NCI-H526 (cell line): ENCODE data around the gene SRRM5.
"Not testable (repeated sequence)": the region's sequence is repeated elsewhere in the genome, so short reads cannot be mapped to it uniquely, and the experiment has no call there.

Experiments
- DNase-seq, 2 experiments: peaks; one replicate each; lab custom pipeline; 2025; lab: John Stamatoyannopoulos, UW

SRRM5 gene

DNA sequence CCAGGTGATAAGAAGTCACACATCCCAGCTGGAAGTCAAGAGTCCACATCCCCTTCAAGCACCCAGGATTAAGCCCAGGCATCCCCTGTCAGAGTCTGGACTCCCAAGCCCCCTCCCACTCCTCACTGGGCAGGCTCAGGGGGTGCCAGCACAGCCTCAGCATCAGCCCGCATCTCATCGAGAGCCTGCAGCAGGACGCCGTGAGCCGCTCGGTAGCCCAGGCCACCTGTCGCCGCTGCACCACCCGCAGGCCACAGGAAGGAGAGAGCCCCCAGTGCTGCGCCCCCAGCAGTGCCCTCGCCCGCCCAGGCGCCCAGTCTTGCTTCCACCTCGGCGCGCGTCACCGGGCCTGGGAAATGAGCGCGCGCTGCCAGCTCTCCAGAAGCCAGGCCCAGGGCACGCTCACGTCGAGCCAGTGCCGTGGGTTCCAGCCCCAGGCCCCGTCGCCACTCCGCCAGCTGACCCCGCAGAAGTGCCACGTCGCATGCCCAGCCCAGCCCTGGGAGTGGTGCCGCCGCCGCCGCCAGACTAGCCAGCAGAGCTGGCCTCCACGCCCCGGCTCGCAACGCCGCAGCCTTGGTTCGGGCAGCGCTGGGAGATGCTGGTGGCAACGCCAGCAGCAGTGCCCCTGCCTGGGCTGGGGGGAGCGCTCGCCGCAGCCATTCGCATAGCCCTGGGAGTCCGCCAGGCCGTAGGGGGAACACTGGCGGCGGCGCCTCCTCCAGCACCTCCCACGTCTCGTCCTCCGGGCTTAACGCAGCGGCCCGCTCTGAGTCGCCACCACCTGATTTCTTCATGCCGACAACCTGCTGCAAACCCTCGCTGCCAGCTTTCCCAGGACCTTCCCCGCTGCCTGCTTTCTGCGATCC is 19.8 kb upstream of the SRRM5 start:
- no peak for DNase-seq

DNA sequence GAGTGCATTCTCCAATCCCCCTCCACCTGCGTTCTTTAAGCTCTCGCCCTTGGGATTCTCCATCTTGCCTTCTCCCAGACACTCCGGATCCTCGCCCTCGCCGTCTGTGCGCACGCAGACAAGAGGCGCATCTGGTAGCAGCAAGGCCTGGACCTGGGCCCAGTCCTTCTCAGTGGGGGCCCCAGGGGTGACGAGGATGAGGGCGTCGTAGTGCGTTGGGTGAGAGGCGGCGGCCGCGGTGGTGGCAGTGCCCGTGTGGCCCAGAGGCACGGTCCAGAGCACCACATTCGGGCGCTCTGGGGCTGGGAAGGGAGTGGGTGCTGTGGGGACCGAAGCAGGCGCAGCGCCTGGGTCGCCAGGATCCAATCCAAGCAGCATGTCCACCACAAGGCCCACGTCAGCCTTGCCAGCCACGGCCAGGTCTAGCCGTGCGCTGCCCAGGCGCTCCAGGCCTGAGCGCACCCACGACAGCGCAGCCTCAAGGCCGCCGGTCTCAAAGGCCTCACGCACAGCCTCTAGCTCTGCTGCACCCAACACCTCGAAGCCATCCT is 19.0 kb upstream of the SRRM5 start:
- no peak for DNase-seq

DNA sequence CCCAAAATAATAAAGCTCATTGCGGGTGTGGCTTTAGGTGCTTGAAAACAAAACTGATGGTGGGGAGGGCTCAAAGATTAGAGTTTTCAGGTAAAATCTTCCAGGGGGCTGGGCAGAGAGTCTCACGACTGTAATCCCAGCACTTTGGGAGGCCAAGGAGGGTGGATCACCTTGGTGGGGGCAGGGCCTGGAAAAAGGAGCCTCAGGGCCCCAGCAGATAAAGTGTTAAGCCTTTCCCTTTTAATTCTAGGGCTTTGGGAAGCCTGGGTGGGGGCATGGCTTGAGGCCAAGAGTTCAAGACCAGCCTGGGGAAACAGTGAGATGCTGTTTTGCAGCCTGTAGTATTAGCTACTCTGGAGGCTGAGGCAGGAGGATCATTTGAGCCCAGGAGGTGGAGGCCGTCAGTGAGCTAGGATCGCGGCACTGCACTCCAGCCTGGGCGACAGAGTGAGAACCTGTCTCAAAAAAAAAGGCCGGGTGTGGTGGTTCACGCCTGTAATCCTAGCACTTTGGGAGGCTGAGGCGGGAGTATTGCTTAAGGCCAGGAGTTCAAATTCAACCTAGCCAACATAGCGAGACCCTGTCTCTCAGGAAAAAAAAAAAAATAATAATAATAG is 17.7 kb upstream of the SRRM5 start:
- DNase-seq = no peak

DNA sequence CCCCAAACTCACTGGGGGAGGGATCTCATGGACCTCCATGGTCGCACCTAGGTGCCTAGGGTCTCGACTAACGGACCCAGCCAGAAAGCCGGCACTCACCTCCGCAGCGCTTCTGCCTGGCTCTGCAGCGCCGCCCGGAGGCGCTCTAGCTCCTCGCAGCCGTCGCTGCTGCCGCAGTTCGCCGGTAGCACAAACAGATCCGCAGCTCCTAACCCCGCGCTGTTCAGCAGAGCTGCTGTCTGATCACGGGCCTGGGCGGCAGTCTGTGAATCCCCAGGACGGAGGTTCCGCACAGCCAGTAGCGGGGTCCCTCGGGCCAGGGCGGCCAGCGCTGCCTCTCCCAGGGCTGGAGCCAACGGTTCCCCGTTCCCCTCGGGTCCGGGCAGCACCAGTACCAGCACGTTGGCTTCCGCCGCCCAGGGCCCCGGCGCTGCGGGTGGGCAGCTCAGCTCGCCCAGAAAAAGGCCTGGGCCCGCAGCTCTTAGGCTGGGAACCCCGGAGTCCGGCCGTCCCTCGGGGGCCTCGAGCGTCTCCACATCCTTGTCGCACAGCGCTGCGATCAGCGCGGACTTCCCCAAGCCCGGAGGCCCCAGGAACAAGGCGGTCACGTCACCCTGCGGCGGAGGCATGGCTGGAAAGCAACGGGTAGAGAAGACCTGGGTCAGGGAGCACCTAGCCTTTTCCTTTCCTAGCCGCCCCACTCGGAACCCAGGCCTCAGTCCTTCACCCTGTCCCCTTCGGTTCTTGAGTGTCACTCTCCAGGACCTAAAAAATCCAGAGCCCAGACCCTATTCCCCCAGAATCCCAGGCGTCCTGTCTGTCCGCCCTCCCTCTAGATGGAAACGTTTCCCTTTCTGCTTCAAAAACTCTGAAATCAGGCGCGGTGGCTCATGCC is 16.9 kb upstream of the SRRM5 start:
- DNase-seq = peak; percentile 47 to 86

DNA sequence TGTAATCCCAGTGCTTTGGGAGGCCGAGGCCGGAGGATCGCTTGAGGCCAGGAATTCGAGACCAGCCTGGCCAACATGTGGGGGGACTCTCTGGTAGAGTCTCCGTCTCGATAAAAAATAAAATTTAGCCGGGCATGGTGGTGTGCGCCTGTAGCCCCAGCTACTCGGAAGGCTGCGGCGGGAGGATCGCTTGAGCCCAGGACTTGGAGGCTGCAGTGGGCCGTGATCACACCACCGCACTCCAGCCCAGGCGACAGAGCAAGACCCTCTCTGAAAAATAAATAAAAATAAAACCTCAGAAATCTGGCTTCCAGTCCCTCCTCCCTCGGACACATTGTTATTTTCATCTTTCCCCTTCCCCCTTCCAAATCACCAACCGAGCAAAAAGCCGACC is 16.3 kb upstream of the SRRM5 start:
- peak in 1 of 2 experiments; percentile 61 for DNase-seq

DNA sequence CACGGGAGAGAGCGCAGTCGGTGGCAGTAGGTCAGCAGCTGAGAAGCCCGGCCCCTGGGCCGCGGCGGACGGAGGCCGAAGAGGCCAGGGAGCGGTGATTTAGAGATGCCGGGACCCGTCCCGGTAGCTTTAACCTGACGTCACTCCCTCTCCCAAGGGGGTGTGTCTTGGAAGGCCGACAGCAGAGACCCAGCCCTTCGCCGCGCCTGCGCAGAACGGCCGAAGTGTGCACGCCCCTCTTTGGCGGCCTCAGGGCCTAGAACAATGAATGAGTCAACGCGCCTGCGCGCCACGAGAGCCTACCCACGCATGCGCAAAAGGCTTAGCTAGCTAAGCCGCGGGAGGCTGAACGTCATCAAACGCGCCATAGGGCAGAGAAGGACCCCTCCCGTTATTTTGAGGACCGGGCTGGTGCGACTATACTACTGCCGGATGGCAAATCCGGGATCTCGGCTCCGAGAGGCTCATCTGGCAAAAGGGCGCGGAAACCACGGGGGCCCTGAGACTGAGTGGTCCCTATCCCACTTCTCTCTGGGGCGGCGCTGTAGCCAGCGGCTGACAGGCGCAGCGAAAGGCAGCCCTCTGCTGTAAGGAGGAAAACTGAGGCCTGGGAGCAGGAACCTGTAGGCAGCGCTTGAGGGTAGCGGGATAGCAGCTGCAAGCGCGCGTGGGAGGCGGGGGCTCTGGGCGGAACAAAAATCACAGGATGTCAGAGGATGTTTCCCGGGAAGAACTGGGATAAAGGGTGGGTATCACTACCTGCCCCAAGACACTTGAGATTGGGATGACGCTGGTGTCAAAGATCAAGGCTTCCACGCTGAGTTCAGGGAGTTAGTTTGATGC is 15.7 kb upstream of the SRRM5 start, which contains the start of the genes IRGQ and ZNF576:
Gene IRGQ (minus strand): TSS at position 136 of the 843 bp plus-strand sequence. CDS start 796 bp downstream, outside the sequence.
Gene ZNF576 (plus strand): TSS at position 597 of the 843 bp plus-strand sequence. CDS start 514 bp downstream, outside the sequence.
- peak; percentile 99 to 100 for DNase-seq

DNA sequence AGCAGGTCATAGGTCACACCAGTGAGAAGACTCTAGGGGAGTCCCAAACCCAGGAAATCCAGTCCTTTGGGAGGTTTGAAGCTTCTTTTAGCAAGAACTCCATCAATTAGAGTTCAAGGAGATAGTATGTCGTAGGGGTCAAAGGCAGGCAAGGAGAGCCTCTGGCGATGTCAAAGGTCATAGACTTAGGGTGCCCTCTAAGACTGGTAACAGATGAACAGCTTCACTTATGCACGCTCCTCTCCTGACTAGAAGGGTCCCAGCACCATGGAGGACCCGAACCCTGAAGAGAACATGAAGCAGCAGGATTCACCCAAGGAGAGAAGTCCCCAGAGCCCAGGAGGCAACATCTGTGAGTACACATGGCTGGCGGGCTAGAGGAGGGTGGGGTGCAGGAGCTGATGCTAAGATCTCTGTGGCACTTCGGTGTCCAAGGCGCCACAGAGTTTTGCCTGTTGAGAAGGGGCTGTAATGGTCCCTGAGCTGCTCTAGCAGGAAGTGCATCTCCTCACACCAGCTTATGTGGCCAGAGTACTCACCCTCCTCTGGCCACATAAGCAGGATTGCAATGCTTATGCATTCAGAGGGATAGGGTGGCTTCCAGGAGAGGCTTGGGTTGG is 14.9 kb upstream of the SRRM5 start:
- no peak for DNase-seq

DNA sequence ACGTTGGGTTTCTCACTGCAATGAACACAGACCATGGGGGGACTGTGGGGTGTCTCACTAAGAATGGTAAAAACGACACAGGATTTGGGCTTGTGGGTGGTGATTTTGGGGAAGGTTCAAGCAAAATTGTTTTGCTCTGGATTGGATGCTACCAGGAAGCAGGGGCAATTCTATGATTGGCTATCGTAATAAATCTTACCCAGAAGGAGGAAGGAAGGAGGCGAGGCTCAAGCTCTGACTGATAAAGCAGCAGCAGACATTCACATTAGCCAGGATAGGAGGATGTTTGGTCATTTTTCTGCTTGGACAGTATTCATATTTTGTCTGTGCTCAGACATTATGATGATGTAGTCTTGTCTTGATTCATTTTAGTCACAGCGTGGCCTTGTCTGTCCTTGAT is 14.0 kb upstream of the SRRM5 start:
- no peak for DNase-seq

DNA sequence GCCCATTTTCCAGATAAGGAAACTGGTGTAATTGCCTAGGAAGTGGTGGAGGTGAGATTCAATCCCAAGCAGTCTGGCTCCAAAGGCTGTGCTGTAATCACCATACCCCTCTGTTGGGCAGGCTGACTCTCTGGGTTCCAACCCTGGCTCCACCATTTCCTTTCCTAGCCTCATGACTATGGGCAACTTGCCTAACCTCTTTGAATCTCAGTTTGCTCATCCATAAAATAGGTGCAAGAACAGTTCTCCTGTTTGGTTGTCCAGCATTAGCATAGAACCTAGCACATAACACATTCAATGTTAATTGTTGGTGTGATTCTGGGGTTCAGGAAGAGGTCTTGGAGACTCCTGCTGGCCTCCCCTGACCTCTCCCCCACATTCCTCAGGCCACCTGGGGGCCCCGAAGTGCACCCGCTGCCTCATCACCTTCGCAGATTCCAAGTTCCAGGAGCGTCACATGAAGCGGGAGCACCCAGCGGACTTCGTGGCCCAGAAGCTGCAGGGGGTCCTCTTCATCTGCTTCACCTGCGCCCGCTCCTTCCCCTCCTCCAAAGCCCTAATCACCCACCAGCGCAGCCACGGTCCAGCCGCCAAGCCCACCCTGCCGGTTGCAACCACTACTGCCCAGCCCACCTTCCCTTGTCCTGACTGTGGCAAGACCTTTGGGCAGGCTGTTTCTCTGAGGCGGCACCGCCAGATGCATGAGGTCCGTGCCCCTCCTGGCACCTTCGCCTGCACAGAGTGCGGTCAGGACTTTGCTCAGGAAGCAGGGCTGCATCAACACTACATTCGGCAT is 13.2 kb upstream of the SRRM5 start:
- DNase-seq = no peak

DNA sequence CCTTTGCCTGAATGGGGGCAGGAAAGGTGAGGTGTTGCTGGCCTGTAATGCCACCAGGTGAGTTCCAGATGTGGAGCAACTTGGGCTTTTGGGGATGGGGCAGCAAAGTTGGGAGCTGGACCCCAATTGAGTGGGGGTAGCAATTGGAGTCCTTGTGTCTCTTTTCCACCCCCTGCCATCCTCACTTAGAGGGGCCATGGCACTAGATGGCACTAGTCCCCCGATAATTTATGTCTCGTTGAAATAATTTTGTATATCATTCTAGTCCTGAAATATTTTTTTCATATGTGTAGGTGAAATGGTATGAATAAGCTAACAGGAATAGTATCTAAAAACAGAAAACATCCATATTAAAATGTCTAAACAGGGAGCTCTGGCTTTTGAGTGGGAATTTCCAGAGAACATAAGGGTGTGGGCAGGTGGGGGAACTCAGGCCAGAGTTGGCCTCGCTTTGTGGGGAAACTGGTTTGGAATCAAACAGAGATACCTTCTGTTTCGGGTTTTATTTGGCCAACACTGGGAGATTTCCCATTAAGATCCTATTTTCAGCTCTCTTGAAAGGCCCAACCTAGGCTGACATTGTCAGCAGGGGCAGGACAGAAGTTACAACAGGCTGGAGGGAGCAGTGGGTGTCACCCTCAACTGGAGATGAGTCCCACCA is 12.1 kb upstream of the SRRM5 start:
- DNase-seq = no peak

DNA sequence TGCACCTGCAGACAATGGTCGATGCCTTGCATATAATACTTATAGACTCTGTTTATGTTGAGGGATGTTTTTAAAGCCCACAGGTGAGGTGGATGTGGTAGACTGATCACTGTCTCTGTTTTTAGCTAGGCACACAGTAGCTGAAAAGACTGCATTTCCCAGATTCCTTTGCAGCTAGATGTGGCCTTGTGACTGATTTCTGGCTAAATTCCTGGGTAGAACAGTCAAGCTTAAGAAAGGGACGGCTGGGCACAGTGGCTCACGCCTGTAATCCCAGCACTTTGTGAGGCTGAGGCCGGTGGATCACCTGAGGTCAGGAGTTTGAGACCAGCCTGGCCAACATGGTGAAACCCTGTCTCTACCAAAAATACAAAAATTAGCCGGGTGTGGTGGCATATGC is 11.6 kb upstream of the SRRM5 start:
- not testable (repeated sequence) for DNase-seq

DNA sequence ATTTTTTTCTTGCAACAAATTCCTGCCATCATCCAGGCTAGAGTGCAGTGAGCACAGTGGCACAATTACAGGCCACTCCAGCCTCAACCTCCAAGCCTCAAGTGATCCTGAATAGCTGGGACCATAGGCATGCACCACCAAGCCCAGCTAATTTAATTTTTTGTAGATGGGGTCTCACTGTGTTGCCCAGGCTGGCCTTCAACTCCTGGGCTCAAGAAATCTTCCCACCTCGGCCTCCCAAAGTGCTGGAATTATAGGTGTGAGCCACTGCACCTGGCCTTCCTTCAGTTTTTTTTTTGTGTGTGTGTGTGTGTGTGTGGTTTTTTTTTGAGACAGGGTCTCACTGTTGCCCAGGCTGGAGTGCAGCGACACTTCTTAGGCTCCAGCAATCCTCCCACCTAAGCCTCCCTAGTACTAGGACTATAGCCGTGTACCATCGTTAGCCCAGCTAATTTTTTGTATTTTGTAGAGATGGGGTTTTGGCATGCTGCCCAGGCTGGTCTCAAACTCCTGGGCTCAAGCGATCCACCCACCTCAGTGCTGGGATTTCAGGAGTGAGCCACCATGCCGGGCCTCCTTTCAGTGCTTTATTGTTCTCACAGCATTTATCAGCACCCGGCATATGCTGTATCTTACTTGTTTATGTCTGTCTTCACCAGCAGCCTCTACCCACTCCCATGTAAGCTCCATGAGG is 5.9 kb upstream of the SRRM5 start:
- peak; percentile 43 to 53 for DNase-seq

DNA sequence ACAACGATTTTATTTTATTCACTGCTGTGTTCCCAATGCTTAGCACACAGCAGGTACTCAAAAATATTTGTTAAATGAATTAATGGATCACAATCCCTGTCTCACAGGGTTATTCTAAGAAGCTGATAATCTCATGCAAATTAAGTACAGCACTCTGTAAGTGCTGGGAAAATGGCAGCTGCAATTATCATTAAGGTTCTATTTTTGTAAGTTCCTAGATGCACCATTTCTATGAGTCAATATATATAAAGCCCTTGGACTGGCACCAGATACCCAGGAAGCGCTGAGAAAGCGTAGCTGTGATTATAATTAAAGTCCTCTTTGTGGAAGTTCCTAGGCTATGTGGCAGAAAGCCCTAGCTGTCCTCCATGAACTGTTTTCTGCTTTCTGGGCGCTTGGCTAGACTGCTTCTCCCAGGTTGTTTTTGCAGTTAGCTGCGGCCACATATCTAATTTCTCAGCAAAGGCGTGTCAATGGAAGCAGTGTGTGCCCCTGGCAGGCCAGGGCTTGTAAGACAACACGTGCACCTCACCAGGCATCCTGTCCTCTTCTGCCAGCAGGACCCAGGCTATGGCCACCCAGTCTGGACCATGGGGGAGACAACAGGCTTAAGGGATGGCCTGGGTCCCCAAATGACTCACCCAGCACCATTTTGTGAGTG is 5.2 kb upstream of the SRRM5 start:
- DNase-seq = peak; percentile 84 to 85

DNA sequence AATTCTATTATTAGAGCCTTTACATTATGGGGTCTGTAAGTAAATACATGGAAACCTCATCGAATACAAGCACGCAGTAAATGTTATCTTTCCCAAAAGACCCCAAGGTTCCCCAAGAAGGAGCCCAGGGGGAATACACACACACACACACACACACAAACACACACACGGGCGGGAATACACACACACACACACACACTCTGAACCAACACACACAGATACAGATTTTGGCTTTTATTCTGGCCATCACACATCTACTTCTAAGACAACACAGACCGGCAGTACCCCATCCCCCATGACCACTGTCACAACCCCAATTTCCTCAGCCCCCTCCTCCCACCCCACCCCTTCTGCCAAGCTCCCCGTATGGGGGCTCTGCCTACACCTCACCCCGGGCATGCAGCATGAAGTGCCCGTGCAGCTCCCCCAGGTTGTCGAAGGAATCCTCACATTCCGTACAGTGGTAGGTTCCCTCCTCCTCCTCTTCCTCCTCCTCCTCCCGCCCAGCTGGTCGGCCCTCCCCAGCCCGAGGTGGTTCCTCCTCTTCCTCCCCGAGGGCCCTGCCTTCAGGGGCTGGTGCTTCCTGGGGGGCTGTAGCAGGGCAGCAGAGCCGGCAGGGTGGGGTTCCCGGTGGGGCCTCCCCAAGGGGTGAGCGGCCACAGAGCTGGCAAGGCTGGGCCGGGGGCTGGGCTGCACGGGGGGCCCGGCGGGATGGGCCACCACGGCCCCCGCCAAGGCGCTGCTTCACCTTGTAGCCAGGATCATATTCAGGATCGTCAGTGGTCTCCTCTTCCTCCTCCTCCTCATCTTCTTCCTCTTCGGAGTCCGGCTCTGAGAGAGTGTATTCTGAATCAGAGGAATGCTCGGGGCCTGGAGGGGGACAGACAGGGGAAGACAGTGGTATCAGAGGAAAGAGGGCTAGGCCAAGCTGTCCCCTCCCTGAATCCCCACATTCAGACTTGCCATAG is 4.4 kb upstream of the SRRM5 start:
- no peak for DNase-seq

DNA sequence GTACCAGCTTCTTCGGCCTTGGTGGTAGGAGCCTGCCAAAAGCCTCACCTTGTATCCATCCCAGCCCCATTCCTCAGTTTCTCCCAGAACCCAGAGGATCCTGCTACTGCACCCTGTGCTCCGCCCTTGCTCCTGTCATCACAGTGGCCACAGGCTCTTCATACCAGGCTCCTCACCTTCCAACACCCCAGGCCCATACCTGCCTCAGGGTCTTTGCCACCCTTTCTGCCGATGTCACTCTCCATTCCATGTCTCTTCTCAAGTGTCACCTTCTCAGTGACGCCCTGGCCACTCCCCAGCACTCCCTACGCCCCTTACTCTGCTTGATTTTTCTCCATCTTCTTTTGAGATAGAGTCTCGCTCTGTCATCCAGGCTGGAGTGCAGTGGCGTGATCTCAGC is 2.0 kb upstream of the SRRM5 start:
- DNase-seq = no peak

DNA sequence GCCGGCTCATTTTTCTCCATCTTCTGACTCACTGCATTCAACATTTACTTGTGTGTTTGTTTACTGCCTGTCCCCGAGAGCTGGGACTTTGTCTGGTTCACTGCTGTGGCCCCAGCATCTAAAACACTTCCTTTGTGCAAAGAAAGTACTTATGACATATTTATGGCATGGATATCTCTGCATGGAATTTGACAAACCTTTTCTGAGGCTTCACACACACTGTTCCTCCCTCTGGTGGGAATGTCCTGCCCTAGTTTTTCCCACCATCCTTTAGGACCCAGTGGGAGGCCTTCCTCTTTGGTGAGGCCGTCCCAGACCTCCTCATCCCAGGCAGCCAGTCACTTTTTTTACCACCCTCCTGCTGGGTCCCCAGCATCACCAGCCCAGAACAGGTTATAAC is 1.4 kb upstream of the SRRM5 start:
- no peak for DNase-seq

DNA sequence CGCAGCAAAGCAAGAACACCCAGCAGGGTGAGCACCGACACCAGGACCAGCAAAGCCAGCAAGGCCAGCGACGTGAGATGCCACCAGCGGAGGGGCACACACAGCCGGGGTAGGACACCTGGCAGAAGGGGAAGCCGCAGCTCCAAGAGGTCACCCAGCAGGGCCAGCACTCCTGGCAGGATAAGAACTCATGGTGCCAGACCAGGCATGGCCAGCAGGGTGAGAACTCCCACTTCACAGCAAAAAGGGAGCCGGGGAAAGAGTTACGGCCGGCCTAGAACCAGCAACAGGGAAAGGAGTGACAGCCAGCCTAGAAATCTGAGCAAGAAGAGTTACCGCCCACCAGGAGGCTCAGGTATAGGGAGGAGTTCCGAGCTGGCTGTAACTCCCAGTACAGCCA is 486 bp downstream of the SRRM5 start:
- no peak for DNase-seq
